ENCODE results near the gene FGD5. TPM values are rescaled to one million over a fixed set of nuclear protein-coding genes. Genes with fewer than 3 reads are reported as not detected.

Gene FGD5
- total and polyA plus RNA-seq, 2 experiments from 2014 or later, result 0.59 to 1.1 TPM

GRCh38 chr3:14889205-14889604, 70.4 kb downstream of the FGD5 start:
- Histone ChIP-seq H3K27ac (no peak overlapping the region), H3K9me3 (ENCODE audit: low read depth) (no peaks in the 10 kb centered on the region), H3K4me3 (no peak overlapping the region), H3K4me1 (ENCODE audit: low read depth) (no peaks in the 10 kb centered on the region), H3K36me3 (no peaks in the 10 kb centered on the region), H3K27me3 (no peaks in the 10 kb centered on the region)
- no peak for TF ChIP-seq CTCF (IDR thresholded peaks at IDR 0.05; ENCODE audit: low read depth, low read length)
- DNase-seq (ENCODE audit: low read depth in 1 of 2, low spot score in 1 of 2), result no peak

- H3K9me3 ChIP-seq (ENCODE audit: low read depth), result no peaks in the 10 kb centered on the region
- H3K36me3 ChIP-seq, result no peaks in the 10 kb centered on the region
- H3K27me3 ChIP-seq, result no peaks in the 10 kb centered on the region
- no peak overlapping the region for H3K27ac ChIP-seq
- H3K4me3 ChIP-seq, result no peak overlapping the region
- no peaks in the 10 kb centered on the region for H3K4me1 ChIP-seq (ENCODE audit: low read depth)
- DNase-seq (ENCODE audit: low read depth in 1 of 2, low spot score in 1 of 2), result no peak
- TF ChIP-seq CTCF (IDR thresholded peaks at IDR 0.05; ENCODE audit: low read depth, low read length), result no peak
Measured at GRCh38 chr3:14889943-14890342, 71.2 kb downstream of the FGD5 start.

- no peak overlapping the region for H3K27ac ChIP-seq
- no peak overlapping the region for H3K4me3 ChIP-seq
- no peaks in the 10 kb centered on the region for H3K9me3 ChIP-seq (ENCODE audit: low read depth)
- H3K36me3 ChIP-seq, result no peaks in the 10 kb centered on the region
- no peak for TF ChIP-seq CTCF (IDR thresholded peaks at IDR 0.05; ENCODE audit: low read depth, low read length)
- H3K4me1 ChIP-seq (ENCODE audit: low read depth), result no peaks in the 10 kb centered on the region
- no peaks in the 10 kb centered on the region for H3K27me3 ChIP-seq
- no peak for DNase-seq (ENCODE audit: low read depth in 1 of 2, low spot score in 1 of 2)
Measured at GRCh38 chr3:14890476-14890875, 71.7 kb downstream of the FGD5 start.

GRCh38 chr3:14891135-14892132, 72.7 kb downstream of the FGD5 start:
- Histone ChIP-seq H3K27me3 (no peaks in the 10 kb centered on the region), H3K9me3 (ENCODE audit: low read depth) (no peaks in the 10 kb centered on the region), H3K27ac (no peak overlapping the region), H3K36me3 (no peaks in the 10 kb centered on the region), H3K4me3 (no peak overlapping the region), H3K4me1 (ENCODE audit: low read depth) (no peaks in the 10 kb centered on the region)
- DNase-seq (ENCODE audit: low read depth in 1 of 2, low spot score in 1 of 2), result no peak
- TF ChIP-seq CTCF (IDR thresholded peaks at IDR 0.05; ENCODE audit: low read depth, low read length), result no peak

GRCh38 chr3:14892226-14892625, 73.5 kb downstream of the FGD5 start:
- no peaks in the 10 kb centered on the region for H3K36me3 ChIP-seq
- no peak overlapping the region for H3K4me3 ChIP-seq
- no peak for DNase-seq (ENCODE audit: low read depth in 1 of 2, low spot score in 1 of 2)
- no peaks in the 10 kb centered on the region for H3K9me3 ChIP-seq (ENCODE audit: low read depth)
- no peaks in the 10 kb centered on the region for H3K27me3 ChIP-seq
- H3K4me1 ChIP-seq (ENCODE audit: low read depth), result no peaks in the 10 kb centered on the region
- no peak for TF ChIP-seq CTCF (IDR thresholded peaks at IDR 0.05; ENCODE audit: low read depth, low read length)
- H3K27ac ChIP-seq, result no peak overlapping the region
